ENCODE data around the gene EGLN2.
"Not testable (repeated sequence)": the region's sequence is repeated elsewhere in the genome, so short reads cannot be mapped to it uniquely, and the experiment has no call there.

Gene EGLN2

DNA sequence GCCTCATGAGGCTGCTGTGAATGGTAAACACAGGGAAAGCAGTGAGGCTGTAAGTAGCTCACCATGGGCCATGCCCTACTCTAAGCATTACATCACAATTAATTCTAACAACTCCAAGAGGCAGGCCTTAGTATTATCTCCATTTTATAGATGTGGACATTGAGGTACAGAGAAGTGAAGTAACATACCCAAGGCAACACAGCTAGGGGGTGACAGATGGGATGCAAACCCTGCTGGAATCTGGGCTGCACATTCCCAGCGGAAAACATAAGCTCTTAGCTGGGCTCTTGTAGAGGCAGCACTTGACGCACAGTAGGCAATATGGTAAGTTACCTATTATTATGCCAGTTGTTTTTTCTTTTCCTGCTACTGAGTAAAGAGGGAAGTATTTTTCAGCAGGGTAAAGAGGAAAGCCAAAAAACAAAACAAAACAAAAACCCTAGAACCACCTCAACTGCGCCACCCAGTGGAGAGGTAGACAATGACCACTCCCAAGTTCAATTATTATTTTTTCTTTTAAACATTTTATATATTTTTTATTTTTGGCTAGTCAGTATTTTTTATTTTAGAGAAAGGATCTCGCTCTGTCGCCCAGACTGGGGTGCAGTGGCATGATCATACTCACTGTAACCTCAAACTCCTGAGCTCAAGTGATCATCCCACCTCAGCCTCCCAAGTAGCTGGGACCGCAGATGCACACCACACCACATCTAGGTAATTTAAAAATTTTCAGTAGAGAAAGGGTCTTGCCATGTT lies 20.7 kb downstream of the EGLN2 start:
- not testable (repeated sequence) for DNase-seq

- DNase-seq = no peak
These were observed 23.2 kb downstream of the EGLN2 start for GRCh38 chr19:40822161-40822560.

- not testable (repeated sequence) for DNase-seq
These were observed 23.9 kb downstream of the EGLN2 start for GRCh38 chr19:40822704-40823553.

DNA sequence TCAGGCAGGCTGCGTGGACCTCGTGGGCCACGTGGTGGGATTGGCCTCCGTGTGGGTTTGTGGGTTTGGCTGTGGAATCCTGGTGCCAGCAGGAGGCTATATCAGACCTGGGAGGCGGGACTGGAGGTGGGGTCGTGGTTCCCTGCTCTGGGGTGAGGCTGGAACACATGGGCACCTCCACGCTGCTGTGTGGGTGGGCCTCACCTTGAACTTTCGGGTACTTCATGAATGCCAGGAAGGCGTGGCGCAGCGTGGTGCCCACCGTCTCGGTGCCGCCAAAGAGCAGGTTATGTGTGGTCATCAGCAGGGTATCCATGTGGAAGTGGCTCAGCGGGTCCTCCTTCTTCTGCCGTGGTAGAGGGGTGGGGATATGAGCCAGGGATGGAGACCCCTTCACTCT lies 25.9 kb downstream of the EGLN2 start:
- not testable (repeated sequence) for DNase-seq

DNA sequence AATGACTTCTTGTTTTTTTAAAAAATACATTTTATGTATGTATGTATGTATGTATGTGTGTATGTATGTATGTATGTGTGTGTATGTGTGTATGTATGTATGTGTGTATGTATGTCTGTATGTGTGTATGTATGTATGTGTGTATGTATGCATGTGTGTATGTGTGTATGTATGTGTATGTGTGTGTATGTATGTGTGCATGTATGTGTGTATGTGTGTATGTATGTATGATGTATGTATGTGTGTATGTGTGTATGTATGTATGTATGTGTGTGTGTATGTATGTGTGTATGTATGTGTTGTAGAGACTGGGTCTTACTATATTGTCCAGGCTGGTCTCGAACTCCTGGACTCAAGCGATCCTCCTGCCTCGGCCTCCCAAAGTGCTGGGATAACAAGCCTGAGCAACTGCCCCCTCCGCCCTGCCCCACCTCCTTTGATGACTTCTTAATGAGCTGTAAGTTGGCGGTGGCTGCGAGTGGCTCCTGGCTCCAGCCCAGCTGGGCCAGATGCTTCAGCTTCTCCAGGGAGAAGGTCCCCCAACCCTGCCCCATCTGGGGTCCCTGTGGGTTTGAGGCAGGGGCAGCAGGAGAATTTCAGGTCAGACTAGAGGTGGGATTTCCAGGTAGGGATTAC lies 26.6 kb downstream of the EGLN2 start:
- DNase-seq = not testable (repeated sequence)

DNA sequence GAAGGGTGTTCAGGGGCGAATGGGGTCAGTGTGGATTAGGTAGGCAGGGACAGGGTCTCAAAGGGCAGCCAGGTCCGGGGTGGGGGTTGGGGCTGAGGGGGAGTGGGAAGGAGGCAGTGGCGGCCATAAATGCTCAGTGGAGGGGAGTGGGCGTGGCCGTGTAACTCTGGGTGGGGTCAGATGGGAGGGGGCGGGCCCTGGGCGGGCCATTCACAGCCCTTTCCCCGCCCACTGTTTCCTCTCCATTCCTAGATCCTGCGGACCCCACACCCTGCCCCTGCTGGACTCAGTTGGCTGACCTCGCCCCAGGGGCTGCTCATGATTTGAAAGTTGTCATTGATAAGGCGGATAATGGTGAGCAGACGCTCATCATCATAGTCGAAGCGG lies 27.3 kb downstream of the EGLN2 start:
- DNase-seq = not testable (repeated sequence)

DNA sequence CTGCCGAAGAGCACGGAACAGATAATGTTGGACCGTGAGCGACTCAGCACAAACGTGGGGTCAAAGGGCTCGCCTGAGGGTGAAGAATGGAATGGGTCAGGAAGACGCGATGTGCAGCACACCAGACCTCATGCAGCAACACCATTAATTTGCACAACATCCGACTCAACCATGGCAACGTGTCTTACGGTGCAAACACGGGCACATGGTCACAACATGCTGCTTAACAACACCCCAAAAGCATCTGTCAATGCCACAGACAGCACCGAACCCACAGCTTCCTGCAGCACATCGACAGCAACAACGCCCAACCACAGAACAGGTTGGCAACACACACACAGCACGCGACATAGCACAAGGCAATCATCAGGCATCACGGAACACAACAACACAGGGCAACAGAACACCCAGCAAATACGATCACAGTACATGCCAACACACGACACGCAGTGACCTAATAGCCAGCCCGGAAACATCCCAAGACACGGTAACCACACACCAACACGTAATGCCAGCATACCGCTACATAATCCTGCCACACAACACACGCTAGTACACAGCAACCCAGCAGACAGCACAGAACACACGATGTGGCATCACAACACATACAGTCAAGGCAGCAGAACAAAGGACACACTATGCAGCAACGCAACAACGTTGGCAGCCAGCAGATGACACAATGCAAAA lies 27.9 kb downstream of the EGLN2 start:
- DNase-seq = not testable (repeated sequence)

- no peak for DNase-seq
These were observed 28.6 kb downstream of the EGLN2 start for GRCh38 chr19:40827386-40828247.

GRCh38 chr19:40829205-40829604 lies 30.2 kb downstream of the EGLN2 start:
- DNase-seq = no peak

DNA sequence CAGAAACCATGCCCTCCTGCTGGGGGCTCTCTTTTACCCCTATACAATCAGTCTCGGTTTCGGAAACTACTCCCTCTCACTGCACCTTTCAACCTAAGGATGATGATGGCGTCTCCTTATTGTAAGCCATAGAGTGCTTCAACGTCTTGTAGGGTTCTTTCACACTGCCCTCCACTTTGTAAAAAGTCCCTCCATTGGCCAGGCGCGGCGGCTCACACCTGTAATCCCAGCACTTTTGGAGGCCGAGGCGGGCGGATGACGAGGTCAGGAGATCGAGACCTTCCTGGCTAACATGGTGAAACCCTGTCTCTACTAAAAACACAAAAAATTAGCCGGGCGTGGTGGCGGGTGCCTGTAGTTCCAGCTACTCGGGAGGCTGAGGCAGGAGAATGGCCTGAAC lies 31.8 kb downstream of the EGLN2 start:
- DNase-seq = not testable (repeated sequence)

DNA sequence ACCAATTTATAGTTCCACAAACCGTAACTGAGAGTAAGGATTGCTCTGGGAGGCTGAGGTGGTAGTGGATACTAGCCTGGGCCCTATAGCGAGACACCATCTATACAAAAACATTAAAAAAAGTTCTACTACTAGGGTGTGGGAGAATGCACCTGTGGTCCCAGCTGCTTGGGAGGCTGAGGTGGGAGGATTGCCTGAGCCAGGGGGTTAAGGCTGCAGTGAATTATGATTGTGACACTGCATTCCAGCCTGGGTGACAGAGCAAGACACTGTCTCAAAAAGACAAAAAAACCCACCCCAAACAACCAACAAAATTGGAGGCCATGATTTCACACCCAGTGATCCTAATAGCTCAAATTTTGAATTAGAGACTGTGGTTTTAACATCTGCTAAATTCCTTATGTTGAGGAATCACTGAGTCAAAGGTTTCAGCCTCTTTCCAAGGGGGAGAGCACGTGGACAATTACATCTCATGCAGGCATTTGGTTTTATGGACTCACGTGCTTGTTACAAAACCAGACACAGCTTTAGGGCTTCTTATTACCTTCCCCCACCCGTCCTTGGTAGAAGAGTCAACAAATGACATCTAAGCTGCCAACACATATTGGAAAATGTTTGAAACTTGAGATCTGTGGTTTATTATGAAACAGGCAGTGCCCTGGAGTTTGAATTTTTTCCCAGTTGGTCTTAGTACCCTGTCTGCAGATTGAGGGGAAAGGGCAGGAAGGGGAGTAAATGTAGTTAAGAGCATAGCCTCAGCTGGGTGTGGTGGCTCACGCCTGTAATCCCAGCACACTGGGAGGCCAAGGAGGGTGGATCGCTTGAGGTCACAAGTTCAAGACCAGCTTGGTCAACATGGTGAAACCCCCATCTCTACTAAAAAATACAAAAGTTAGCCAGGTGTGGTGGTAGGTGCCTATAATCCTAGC lies 32.8 kb downstream of the EGLN2 start:
- no peak for DNase-seq

- DNase-seq = not testable (repeated sequence)
These were observed 33.4 kb downstream of the EGLN2 start for GRCh38 chr19:40832431-40832790.

DNA sequence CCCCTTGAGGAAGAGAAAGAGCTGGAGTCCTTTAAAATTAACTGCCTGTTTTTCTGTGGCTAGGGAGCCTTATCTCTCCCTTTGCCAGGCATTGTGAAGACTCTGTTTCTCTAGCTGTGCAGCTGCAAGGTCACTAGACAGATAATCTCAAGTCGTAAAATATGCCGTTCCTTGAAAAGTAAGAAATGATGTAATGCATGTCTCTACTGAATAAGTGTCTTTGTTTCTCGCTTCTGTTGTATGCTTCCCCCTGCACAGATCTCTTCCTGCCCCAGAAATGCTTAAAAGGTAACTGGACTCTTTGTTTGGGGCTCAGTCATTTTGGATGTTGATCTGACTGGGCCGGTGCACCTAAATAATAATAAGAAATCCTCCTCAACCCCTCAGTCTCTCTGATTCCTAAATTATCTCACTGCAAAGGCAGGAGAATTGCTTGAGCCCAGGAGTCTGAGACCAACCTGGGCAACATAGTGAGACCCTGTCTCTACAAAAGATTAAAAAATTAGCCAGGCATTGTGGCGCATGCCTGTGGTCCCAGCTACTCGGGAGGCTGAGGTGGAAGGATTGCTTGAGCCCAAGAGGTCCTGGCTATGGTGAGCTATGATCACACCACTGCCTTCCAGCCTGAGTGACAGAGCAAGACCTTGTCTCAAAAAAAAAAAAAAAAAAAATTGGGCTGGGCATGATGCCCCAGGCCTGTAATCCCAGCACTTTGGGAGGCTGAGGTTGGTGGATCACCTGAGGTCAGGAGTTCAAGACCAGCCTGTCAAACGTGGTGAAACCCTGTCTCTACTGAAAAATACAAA lies 34.9 kb downstream of the EGLN2 start:
- not testable (repeated sequence) for DNase-seq

GRCh38 chr19:40836754-40837429 lies 37.9 kb downstream of the EGLN2 start:
- no peak for DNase-seq

DNA sequence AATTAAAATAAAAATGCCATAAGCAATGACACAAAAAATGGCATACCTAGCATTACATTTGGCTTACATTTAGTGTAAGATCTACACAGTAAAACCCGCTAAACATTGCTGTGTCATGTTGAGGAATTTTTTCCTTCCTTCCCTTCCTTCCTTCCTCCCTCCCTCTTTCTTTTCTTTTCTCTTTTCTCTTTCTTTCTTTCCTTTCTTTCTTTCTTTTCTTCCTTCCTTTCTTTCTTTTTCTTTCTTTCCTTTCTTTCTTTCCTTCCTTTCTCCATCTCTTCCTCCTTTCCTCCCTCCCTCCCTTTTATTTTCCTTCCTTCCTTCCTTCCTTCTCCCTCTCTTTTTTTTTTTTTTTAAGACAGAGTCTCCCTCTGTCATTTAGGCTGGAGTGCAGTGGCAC lies 39.5 kb downstream of the EGLN2 start:
- DNase-seq = not testable (repeated sequence)

GRCh38 chr19:40842012-40842411 lies 43.0 kb downstream of the EGLN2 start:
- not testable (repeated sequence) for DNase-seq

GRCh38 chr19:40842997-40843652 lies 44.1 kb downstream of the EGLN2 start:
- not testable (repeated sequence) for DNase-seq

GRCh38 chr19:40843653-40844052 lies 44.7 kb downstream of the EGLN2 start:
- not testable (repeated sequence) for DNase-seq

- DNase-seq = not testable (repeated sequence)
These were observed 47.7 kb downstream of the EGLN2 start for GRCh38 chr19:40846722-40847121.
